Osteoblast (primary cell): ENCODE data around the gene MTR. TPM values are rescaled to one million over a fixed set of nuclear protein-coding genes. Genes with fewer than 3 reads are reported as not detected.

Experiments
- DNase-seq: peaks from one replicate; pipeline ENCODE4 v3.0.0; 2011; ENCODE audit warnings: low spot score, mixed read lengths; ENCODE audit not compliant: insufficient read length; ENCODE audit errors: missing footprints
- H2AFZ ChIP-seq: 2 replicates; pipeline ENCODE4 v1.6.0; 2011; ENCODE audit warnings: mild to moderate bottlenecking, low read length
- H3K27ac ChIP-seq: 2 replicates; pipeline ENCODE4 v1.5.1; 2011; ENCODE audit warnings: mild to moderate bottlenecking, low read depth, low read length, moderate library complexity
- H3K27me3 ChIP-seq: 2 replicates; pipeline ENCODE4 v1.6.0; 2012; ENCODE audit warnings: mild to moderate bottlenecking, control low read depth, inconsistent platforms, low read length, moderate library complexity; ENCODE audit not compliant: insufficient read depth
- H3K36me3 ChIP-seq: 2 replicates; pipeline ENCODE4 v1.5.1; 2011; ENCODE audit warnings: mild to moderate bottlenecking, low read length, control low read depth, moderate library complexity; ENCODE audit not compliant: insufficient read depth
- H3K4me1 ChIP-seq: 2 replicates; pipeline ENCODE4 v1.5.1; 2011; ENCODE audit warnings: mild to moderate bottlenecking, low read length, control low read depth, moderate library complexity; ENCODE audit not compliant: insufficient read depth
- H3K4me2 ChIP-seq: 2 replicates; pipeline ENCODE4 v1.6.0; 2011; ENCODE audit warnings: mild to moderate bottlenecking, low read length; ENCODE audit not compliant: insufficient read depth
- H3K4me3 ChIP-seq: fragments of 200-600 bp; sonication (generic); 3 replicates; pipeline ENCODE4 v1.5.1; 2012; ENCODE audit warnings: mild to moderate bottlenecking, low read length, inconsistent platforms; ENCODE audit not compliant: insufficient read depth
- H3K79me2 ChIP-seq: 2 replicates; pipeline ENCODE4 v1.6.0; 2012; ENCODE audit warnings: mild to moderate bottlenecking, low read length, control low read depth, inconsistent platforms; ENCODE audit not compliant: insufficient read depth
- H3K9me3 ChIP-seq: 2 replicates; pipeline ENCODE4 v1.5.1; 2011; ENCODE audit warnings: low read depth, low read length, control low read depth
- H4K20me1 ChIP-seq: 2 replicates; pipeline ENCODE4 v1.6.0; 2012; ENCODE audit warnings: mild to moderate bottlenecking, low read length, control low read depth; ENCODE audit not compliant: insufficient read depth
- total RNA-seq: library from RNA; depleted of rRNA; stranded (reverse); fragments of >200 nt; gene quantifications from 2 replicates; pipeline ENCODE4 v1.2.3, GENCODE V29; 2012
- TF ChIP-seq, protein P1 (sequence below): IDR thresholded peaks from 2 replicates; pipeline ENCODE4 v1.5.1; 2011; ENCODE audit warnings: mild to moderate bottlenecking, low read depth, low read length, moderate library complexity; ENCODE audit errors: extremely low read depth

Gene MTR
- total RNA-seq, 1 donor: 30.0 TPM

DNA sequence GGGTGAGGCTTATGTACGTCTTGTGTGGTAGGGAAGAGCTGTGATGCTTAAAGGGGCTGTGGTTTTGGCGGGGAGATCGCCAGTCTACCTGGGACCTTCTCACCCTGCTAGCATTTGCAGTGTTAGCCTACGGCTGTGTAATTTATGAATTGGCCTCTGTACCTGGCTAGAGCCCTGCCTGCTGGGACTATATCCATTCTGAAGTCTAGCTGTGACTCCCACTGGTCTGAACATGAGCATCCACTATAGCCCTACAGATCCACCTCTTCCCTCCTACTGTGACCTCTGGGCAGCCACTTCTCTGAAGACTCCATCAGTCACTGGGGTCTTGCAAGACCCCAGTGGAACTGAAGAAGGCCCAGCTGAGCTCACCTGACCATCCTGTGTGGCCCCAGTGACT lies 135.4 kb downstream of the MTR start:
- H3K27ac ChIP-seq: no peak overlapping the region
- no peaks in the 10 kb centered on the region for H3K9me3 ChIP-seq
- no peak for DNase-seq
- no peaks in the 10 kb centered on the region for H3K79me2 ChIP-seq
- no peak overlapping the region for H3K4me2 ChIP-seq
- no peaks in the 10 kb centered on the region for H3K27me3 ChIP-seq
- H3K4me1 ChIP-seq: no peaks in the 10 kb centered on the region
- no peaks in the 10 kb centered on the region for H3K36me3 ChIP-seq
- H4K20me1 ChIP-seq: no peaks in the 10 kb centered on the region
- no peak overlapping the region for H2AFZ ChIP-seq
- H3K4me3 ChIP-seq: no peak overlapping the region
- TF ChIP-seq, protein P1, sequence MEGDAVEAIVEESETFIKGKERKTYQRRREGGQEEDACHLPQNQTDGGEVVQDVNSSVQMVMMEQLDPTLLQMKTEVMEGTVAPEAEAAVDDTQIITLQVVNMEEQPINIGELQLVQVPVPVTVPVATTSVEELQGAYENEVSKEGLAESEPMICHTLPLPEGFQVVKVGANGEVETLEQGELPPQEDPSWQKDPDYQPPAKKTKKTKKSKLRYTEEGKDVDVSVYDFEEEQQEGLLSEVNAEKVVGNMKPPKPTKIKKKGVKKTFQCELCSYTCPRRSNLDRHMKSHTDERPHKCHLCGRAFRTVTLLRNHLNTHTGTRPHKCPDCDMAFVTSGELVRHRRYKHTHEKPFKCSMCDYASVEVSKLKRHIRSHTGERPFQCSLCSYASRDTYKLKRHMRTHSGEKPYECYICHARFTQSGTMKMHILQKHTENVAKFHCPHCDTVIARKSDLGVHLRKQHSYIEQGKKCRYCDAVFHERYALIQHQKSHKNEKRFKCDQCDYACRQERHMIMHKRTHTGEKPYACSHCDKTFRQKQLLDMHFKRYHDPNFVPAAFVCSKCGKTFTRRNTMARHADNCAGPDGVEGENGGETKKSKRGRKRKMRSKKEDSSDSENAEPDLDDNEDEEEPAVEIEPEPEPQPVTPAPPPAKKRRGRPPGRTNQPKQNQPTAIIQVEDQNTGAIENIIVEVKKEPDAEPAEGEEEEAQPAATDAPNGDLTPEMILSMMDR: no peak

DNA sequence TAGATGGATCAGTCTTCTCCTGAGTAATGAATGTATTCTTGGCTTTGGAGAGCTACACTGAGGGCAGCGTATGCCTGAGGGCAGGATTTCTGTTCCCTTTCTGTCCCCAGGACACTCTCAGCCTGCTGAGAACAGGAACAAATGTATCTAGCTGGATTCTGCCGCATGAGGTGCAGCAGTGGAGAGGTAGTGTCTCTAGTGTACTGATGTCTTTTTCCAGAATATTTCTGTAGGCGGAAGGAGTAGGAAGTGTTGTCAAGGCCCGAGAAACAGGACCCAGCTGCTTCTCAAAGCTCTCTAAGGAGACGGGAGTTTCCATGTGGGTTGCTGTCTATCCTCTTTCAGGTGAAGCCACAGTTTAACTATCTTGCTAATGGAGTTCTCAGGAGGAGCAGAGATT lies 143.7 kb downstream of the MTR start:
- no peaks in the 10 kb centered on the region for H3K4me1 ChIP-seq

DNA sequence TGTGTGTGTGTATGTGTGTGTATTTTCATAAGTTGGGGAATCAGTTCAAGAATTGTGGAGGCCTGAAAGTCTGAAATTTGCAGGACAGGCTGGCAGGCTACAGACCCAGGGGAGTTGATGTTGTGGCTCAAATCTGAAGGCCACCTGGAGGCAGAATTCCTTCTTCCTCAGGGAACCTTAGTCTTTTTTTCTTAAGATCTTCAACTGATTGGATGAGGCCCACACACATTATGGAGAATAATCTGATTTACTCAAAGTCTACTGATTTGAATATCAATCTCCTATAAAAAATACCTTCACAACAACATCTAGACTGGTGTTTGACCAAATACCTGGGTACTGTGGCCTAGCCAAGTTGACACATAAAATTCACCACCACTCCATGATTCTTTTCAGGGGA lies 147.3 kb downstream of the MTR start:
- Histone ChIP-seq H3K4me1 (no peaks in the 10 kb centered on the region), H3K27ac (no peak overlapping the region), H3K4me3 (no peak overlapping the region), H4K20me1 (no peaks in the 10 kb centered on the region), H3K27me3 (no peaks in the 10 kb centered on the region), H3K4me2 (no peak overlapping the region), H3K9me3 (no peaks in the 10 kb centered on the region), H3K79me2 (no peaks in the 10 kb centered on the region), H3K36me3 (no peaks in the 10 kb centered on the region), H2AFZ (no peak overlapping the region)
- no peak for DNase-seq
- TF ChIP-seq, protein P1: no peak

More for the DNA sequence above, 143.7 kb downstream of the MTR start:
- Histone ChIP-seq H3K27ac (no peak overlapping the region), H3K27me3 (no peaks in the 10 kb centered on the region), H3K9me3 (no peaks in the 10 kb centered on the region), H3K36me3 (no peaks in the 10 kb centered on the region), H2AFZ (no peak overlapping the region), H3K79me2 (no peaks in the 10 kb centered on the region), H3K4me2 (no peak overlapping the region), H4K20me1 (no peaks in the 10 kb centered on the region), H3K4me3 (no peak overlapping the region)
- TF ChIP-seq, protein P1: no peak
- no peak for DNase-seq

DNA sequence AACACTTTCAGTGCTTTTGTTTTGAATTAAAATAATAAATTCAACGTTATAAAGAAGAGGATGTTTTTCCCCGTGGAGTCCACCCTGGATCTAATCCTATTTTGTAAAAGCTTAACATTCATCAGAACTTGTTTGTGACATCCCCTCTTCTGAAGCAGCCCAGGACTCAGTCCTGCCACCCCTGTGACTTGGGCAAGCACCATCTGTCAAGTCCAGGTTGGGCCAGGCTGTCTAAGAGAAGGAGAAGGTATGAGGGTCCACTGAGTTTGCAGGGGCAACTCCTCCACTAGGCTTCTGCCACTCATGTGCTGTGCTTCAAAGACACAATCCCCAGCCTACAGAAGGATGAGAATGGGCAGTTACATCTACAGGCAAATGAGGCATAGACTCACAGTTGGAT lies 149.5 kb downstream of the MTR start:
- no peaks in the 10 kb centered on the region for H4K20me1 ChIP-seq
- H3K79me2 ChIP-seq: no peaks in the 10 kb centered on the region
- no peak overlapping the region for H3K4me2 ChIP-seq
- H3K27me3 ChIP-seq: no peaks in the 10 kb centered on the region
- H2AFZ ChIP-seq: no peak overlapping the region
- TF ChIP-seq, protein P1: no peak
- H3K4me1 ChIP-seq: no peaks in the 10 kb centered on the region
- DNase-seq: no peak
- H3K9me3 ChIP-seq: no peaks in the 10 kb centered on the region
- H3K27ac ChIP-seq: no peak overlapping the region
- H3K4me3 ChIP-seq: no peak overlapping the region
- H3K36me3 ChIP-seq: no peaks in the 10 kb centered on the region
